GM20431 (cell line): ENCODE measurements around the gene FBH1.
"Not testable (repeated sequence)": the region's sequence is repeated elsewhere in the genome, so short reads cannot be mapped to it uniquely, and the experiment has no call there.

Experiments used
- in situ Hi-C: fragments of 300-500 bp; cut with MseI, MboI; formaldehyde crosslinking; loops from one replicate; pipeline ENCODE4 v1.15.0; 2020; ENCODE audit warnings: low sequenced_read_pairs; ENCODE audit not compliant: unreplicated experiment

Gene FBH1

DNA sequence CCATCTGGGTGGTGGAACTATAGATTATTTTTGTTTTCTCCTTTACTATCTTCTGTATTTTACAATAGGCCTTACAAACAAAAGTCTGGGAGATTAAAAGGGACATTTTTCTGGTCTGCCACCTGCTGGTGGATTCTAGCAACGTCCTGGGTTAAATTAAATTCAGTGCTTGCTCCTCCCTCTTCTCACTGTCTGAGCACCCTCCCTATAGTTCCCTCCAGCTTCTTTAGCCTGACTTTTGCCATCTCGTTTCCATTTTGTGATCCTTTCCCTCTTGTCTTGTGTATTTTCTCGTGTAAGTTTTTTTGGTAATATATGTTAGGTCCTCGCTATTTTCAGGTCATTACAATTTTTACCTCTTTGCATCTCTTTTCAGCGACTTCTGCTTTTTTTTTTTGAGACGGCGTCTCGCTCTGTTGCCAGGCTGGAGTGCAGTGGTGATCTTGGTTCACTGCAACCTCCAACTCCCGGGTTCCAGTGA, 16.5 kb upstream of the FBH1 start:
- in situ Hi-C loops = no loop called here

DNA sequence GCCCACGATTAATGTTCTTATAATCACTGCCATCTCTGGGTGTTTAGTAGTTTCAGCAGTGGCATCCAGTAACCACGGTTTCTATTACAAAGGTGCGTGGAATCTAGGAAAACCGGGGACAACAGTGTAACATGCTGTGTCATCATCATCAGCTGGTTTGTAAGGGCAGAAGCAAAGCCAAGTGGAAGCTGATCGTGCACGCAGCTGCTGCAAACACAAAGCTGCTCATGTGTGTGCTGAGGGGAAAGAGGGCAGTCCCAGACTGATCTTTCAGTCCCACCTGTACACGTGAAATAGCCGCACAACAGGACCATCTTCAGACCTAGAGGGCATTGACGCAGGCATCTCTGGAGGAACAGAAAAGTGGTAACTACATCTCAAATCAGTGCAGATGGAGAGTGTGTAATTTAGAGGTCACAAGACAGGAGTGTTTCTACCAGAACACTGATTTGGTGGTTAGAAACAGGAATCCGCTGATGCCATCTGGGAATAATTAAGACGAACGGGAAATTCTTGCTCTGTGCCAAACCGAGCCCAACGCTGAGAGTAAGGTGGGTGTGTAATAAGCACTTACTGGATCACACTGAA, 13.8 kb upstream of the FBH1 start:
- in situ Hi-C loops = no loop called here

DNA sequence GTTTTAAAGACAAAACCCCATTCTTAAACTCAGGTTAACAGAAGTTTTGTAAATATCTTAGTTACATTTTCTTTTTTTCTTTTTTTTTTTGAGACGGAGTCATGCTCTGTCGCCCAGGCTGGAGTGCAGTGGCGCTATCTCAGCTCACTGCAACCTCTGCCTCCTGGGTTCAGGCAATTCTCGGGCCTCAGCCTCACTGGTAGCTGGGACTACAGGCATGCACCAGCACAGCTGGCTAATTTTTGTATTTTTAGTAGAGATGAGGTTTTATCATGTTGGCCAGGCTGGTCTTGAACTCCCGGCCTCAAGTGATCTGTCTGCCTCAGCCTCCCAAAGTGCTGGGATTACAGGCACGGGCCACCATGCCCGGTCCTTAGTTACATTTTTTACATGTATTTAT, 13.0 kb upstream of the FBH1 start:
- in situ Hi-C loops = not testable (repeated sequence)

GRCh38 chr10:5882961-5883360, 7.1 kb upstream of the FBH1 start:
- in situ Hi-C loops = no loop called here

DNA sequence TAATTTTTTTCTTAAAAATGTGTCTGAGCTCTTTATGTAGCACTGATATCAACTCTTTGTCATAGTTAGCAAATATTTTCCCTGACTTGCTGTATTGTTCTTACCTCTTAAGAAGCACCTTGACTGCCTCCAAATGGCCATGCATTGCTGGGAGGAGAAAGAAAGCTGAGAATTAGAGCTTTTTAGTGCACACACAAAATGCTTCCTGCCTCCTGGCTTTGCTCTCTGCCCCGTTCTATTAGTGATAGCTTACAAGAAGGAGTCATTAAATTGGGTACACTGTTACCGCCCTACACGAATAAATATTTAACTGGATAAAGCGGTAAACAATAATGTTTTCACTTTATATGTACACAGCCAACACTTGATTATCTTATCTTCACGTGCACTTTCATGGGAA, 4.4 kb upstream of the FBH1 start:
- in situ Hi-C loops = no loop called here

DNA sequence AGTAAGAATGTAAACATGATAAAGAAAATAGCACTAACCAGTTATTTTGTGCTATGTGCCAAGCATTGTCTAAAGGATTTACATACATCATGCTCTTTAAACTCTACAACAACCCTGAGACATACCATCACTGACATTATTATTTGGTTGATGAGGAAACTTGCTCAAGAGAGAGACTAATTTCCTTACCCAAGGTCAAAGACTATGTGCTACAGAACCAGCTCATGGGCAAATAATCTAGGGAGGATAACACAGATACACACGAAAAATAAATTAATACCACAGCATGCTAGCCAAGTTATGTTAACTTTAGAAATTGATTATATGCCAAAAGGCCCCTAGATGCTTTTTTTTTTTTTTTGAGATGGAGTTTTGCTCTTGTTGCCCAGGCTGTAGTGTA, 3.0 kb upstream of the FBH1 start:
- in situ Hi-C loops = no loop called here

- in situ Hi-C loops = no loop called here
Observed at GRCh38 chr10:5887641-5888040, 2.4 kb upstream of the FBH1 start.

DNA sequence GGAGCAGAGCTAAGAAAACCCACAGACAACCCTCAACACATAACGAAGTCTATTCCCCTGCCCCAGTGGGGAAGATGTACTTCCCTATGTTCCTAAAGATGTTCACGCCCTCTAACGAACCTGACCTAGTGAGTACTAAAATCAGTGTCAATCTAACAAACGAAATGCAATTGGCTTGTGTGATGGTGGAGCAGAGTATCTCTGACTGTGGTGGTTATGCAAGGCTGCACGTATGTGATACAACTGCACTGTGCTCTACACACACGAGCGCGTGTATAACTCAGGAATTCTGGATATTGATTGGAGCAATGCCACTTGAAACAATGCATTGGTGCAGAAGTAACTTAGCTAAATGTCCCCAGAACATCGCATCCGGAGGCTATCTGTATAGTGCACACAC, 1.7 kb upstream of the FBH1 start:
- in situ Hi-C loops = no loop called here

DNA sequence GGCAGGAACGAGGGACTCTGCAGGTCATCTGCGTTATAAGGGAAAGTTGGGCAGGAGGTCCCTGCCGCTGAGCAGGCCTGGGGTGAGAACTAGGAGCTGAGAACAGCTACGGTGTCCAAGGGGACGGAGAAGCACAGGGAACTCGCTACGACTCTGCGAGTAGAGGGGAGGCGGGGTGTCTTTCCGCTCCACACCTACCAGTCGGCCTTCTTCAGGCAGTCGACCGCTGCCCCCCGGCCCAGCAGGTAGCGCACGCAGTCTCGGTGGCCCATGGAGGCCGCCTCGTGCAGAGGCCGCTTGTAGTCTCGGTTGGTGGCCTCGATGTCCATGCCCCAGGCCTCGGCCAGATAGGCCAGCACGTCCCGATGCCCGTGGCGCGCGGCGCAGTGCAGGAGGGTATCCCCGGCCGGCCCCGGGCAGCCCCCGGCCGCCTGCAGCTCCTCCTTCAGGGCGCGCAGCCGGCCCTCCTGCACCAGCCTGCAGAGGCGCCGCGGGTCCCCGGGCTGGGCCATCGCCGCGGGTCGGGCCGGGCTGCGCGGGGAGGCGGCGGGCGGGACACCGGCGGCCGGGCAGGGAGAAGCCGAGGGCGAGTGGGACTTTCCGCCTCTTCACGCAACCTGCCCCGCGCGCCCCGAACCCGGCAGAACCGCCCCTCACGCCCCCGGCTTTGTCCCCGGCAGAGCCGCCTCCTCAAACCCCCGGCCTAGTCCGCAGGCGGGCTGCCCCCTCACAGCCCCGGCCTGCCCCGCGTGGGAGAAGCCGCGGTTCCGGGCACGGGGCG, 1.0 kb upstream of the FBH1 start:
- in situ Hi-C loops = no loop called here

DNA sequence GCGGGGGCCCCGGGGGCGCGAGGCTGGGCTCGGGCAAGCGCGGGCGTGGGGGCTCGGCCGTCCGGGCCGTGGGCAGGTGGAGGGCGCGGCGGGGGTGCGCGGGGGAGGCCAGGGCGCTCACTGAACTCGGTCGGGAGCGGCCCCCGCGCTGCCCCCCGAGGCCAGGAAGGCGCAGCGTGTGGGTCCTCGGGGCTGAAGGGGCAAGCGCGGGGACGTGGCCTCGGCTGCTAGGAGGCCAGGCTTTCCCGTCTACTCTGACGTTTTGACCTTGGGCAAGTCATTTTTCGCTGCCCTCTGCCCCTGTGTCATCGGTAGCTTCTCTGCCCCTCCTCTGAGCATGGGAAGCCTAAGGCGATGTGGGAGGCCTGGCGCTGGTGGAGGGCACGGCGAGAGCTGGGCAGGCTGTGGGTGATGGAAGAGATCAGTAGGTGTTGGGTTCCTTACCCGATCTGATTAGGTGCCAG, 441 bp downstream of the FBH1 start:
- in situ Hi-C loops = no loop called here

- in situ Hi-C loops = no loop called here
Observed at GRCh38 chr10:5891009-5891408, 966 bp downstream of the FBH1 start.

- in situ Hi-C loops = no loop called here
Observed at GRCh38 chr10:5892007-5892406, 2.0 kb downstream of the FBH1 start.

DNA sequence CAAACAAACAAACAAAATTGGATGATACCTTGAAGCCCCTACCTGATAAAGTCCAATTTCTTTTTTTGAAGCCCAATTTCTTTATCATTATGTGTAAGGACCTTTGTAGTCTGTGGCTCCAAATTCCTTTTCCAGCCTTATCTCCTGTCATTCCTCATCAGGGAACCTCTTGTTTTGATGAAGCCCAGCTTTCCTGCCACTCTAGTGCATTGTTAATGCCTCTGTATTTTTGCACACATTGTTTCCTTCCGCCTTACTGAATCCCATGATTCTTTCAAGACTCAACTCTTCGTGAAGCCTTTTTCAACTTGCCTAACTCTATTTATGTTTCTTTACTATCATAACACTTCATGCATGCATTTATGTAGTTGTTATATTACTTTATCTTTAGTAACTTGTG, 3.3 kb downstream of the FBH1 start:
- in situ Hi-C loops = no loop called here

DNA sequence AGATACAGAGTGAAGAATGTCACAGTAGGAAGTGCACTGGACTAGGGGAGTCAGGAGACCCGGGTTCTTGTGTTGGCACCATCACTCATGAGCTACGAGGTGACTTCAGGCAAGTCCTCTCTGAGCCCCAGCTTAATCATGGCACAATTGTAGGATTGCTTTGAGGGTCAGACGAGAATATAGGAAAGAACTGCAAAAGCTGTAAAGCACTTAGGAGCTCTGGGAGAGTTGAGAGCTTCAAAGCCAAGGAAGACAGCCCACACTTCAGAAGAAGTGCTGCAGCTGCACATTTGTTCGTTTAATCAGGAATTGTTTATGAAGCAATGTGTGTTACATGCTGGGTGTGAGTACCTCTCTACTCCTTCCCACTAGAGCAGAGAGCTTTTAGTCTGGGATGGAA, 4.4 kb downstream of the FBH1 start:
- in situ Hi-C loops = no loop called here

DNA sequence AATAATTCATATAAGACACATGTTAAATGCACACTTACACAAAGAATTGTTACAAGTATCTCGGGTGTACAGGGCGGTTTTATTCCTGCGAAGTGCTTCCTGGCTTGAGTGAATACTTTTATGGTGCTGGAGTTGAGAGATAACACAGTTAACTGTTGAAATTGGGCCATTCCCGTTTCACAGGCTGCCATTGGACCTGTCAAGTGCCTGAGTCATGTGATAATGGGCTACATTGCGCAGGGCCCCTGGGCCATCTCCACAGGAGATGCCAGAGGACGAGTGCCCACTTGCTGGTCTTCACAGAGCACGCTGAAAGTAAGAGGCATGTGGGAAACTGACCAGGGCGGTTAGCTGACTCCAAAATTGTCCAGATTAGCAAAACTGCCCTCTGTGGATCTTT, 4.8 kb downstream of the FBH1 start:
- in situ Hi-C loops = no loop called here

- in situ Hi-C loops = no loop called here
Observed at GRCh38 chr10:5895365-5895764, 5.3 kb downstream of the FBH1 start.

DNA sequence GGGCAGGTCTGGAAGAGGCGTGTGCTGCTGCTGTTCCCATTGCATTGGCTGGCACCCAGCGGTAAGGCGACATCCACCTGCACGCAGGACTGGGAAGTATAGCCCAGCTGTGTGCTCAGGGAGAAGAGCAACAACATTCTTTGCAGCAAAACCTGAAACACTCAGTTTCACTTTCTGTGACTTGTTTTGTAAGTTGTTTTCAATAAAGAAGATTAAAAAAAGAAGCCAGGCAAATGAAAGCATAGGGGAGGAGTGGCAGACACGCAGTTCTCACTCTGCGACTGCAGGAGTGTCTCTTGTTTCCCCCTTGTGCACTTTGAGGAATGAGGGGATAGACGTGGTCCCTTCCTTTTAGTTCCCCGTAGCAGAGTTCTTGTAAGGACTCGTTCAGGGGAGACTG, 5.8 kb downstream of the FBH1 start:
- in situ Hi-C loops = no loop called here

- in situ Hi-C loops = no loop called here
Observed at GRCh38 chr10:5896208-5897052, 6.4 kb downstream of the FBH1 start.

DNA sequence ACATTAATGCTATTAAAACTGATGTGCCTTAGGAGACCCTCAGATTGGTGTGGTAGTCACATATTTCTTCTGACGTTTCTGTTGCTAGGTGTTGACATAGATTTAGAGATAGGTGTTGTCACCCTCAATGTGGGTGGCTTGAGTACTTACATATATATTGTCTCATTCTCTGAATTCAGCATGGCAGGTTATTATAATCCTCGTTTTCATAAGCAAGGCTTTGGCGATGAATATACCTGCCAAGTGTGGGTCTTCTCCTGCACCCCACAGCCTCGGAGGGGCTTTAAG, 7.0 kb downstream of the FBH1 start:
- in situ Hi-C loops = no loop called here

DNA sequence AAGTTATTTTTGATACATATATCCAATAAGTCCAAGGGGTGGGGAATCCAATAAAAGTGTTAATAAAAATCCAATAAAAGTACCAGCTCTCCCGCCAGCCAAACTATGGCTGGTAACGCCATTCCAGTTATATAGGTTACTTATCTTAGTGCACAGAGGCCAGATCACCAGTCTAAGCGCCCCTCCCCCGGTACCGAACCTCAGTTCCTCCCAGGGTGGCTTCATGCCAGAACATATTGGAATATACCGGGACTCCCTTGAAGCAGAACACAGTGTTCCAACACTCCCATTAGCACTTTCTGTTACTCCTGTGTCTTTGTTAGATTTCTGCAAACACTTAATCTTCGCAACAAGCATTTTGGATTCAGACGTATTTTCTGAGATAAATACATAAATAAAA, 7.5 kb downstream of the FBH1 start:
- in situ Hi-C loops = no loop called here

DNA sequence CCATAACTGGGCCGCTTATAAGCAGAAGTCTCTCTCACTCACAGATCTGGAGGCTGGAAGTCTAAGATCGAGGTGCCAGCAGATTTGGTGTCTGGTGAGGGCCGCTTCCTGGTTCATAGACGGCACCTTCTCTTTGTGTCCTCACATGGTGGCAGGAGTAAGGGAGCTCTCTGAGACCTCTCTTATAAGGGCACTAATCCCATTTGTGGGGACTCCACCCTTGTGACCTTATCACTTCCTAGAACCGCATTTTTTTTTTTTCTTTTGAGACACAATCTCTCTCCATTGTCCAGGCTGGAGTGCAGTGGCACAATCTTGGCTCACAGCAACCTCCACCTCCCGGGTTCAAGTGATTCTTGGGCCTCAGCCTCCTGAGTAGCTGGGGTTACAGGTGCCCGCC, 8.1 kb downstream of the FBH1 start:
- in situ Hi-C loops = no loop called here
